GM23248 (cell line): ENCODE data around the gene CHST12.

Experiments used
- EZH2 ChIP-seq: fragments of 200-600 bp; sonication (generic); IDR thresholded peaks from 2 replicates; pipeline ENCODE4 v1.6.1; 2018; ENCODE audit warnings: antibody characterized with exemption, mild to moderate bottlenecking; ENCODE audit not compliant: insufficient read depth, poor library complexity, severe bottlenecking
- EZH2phosphoT487 ChIP-seq: fragments of 200-600 bp; sonication (generic); IDR thresholded peaks from 2 replicates; pipeline ENCODE4 v1.6.1; 2018; ENCODE audit warnings: antibody characterized with exemption, moderate library complexity, mild to moderate bottlenecking, low read depth; ENCODE audit not compliant: insufficient read depth

DNA sequence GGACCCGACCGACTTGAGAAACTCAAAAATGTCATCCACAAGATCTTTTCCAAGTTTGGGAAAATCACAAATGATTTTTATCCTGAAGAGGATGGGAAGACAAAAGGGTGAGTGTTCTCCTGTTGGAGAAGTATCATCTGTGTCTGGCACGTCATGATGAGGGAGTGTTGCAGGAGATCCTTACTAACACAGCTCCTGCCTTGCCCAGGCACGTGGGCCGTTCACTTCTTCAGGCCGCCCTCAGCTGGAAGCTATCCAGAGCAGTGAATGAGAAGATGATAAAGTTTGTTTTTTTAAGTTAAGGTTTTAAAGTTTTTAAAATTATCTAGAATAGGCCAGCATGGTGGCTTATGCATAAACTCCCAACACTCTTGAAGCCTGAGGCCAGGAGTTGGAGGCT lies 42.6 kb upstream of the CHST12 start:
- TF ChIP-seq EZH2 (no peak), EZH2phosphoT487 (no peak)
